Activated T-cell treated with anti-CD3 and anti-CD28 coated beads, Interleukin-2, amount 50 U/mL, for 4 hours (primary cell): ENCODE measurements around the gene OSBP2. TPM values are rescaled to one million over a fixed set of nuclear protein-coding genes. Genes with fewer than 3 reads are reported as not detected.

Experiments
- total RNA-seq, 3 donors: library from RNA; stranded (reverse); gene quantifications; one replicate each; pipeline ENCODE4 v1.2.1, GENCODE V29; 2021

The OSBP2 gene
- total RNA-seq, 3 donors from 2014 or later: 1.2 to 1.3 (median 1.3) TPM

Other genes starting within 250 kb of the OSBP2 start
- gene SEC14L3, start 222.9 kb upstream of the OSBP2 start, total RNA-seq: not detected
- under 1 TPM in 1 of 3 donors, not detected in 2; 0.16 TPM for gene SEC14L4, start 189.2 kb upstream of the OSBP2 start, total RNA-seq
- gene SEC14L6, start 148.1 kb upstream of the OSBP2 start, total RNA-seq: not detected
- under 1 TPM in 2 of 3 donors, not detected in 1; 0.16 to 0.38 TPM for gene GAL3ST1, start 120.2 kb upstream of the OSBP2 start, total RNA-seq
- 100 to 1,000 TPM; 312 to 373 (median 336) TPM for gene PES1, start 103.0 kb upstream of the OSBP2 start, total RNA-seq
- under 1 TPM in 2 of 3 donors, not detected in 1; 0.26 to 0.46 TPM for gene TCN2, start 87.7 kb upstream of the OSBP2 start, total RNA-seq
- gene SLC35E4, start 59.1 kb upstream of the OSBP2 start, total RNA-seq: 10 to 100 TPM in 1 of 3 donors, 1 to 10 TPM in 2; 7.3 to 10.9 (median 8.9) TPM
- 1 to 10 TPM; 7.0 to 8.9 (median 7.8) TPM for gene DUSP18, start 27.0 kb upstream of the OSBP2 start, total RNA-seq